ENCODE data around the gene EFCAB9.
A peak's percentile ranks its signal among the peaks of the same experiment; 100 is the strongest.

EFCAB9 gene

GRCh38 chr5:172165465-172165864 is 28.5 kb upstream of the EFCAB9 start:
- no peak for DNase-seq (ENCODE audit: low read depth in 2 of 2)

- no peak for DNase-seq (ENCODE audit: low read depth in 2 of 2)
Observed at GRCh38 chr5:172166030-172166826, 27.7 kb upstream of the EFCAB9 start.

- DNase-seq (ENCODE audit: low read depth in 2 of 2): no peak
Observed at GRCh38 chr5:172167895-172168294, 26.1 kb upstream of the EFCAB9 start.

GRCh38 chr5:172168311-172168710 is 25.7 kb upstream of the EFCAB9 start:
- no peak for DNase-seq (ENCODE audit: low read depth in 2 of 2)

DNA sequence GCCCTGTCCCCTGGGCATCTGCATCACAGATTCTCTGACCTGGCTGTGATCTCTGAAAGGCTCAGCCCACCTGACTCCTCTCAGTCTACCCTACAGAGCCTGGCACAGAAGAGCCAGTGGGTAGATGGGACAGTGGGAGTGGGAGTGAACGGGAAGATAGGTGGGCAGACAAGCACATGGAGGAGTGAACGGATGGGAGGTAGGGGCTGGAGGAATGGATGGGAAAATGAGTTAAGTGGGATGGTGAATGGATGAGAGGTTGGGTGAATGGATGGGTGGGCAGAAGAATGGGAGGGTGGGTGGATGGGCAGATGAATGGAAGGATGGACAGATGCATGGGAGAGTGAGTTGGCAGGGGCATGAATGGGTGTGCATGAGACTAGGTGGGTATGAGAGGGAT is 24.8 kb upstream of the EFCAB9 start:
- DNase-seq (ENCODE audit: low read depth in 2 of 2): no peak

DNA sequence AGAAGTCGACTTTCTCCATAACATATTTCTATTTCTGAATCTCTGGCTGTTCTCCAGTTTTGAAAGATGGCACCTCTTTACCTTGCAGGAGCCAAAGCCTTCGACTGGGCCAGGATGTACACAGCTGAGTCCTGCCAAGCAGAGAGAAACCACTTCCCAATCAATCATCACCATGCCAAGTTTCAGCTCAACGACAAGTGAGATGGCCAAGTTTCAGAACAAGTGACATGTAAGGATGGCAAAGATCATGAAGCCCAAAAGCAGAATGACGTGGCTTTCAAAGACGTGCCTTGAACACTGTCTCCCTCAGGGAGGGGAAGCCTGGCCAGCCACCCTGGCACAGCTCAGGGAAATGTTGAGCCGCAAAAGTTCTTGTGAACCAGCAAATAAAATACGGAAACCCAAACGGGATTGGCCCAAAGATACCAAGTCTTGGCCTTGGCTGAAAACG is 23.7 kb upstream of the EFCAB9 start:
- DNase-seq (ENCODE audit: low read depth in 2 of 2): no peak

- DNase-seq (ENCODE audit: low read depth in 2 of 2): no peak
Observed at GRCh38 chr5:172171118-172171517, 22.9 kb upstream of the EFCAB9 start.

- DNase-seq (ENCODE audit: low read depth in 2 of 2): no peak
Observed at GRCh38 chr5:172172912-172173563, 20.9 kb upstream of the EFCAB9 start.

GRCh38 chr5:172173564-172174153 is 20.3 kb upstream of the EFCAB9 start:
- no peak for DNase-seq (ENCODE audit: low read depth in 2 of 2)

- DNase-seq (ENCODE audit: low read depth in 2 of 2): no peak
Observed at GRCh38 chr5:172175263-172175719, 18.7 kb upstream of the EFCAB9 start.

GRCh38 chr5:172177176-172177575 is 16.8 kb upstream of the EFCAB9 start:
- DNase-seq (ENCODE audit: low read depth in 2 of 2): no peak

DNA sequence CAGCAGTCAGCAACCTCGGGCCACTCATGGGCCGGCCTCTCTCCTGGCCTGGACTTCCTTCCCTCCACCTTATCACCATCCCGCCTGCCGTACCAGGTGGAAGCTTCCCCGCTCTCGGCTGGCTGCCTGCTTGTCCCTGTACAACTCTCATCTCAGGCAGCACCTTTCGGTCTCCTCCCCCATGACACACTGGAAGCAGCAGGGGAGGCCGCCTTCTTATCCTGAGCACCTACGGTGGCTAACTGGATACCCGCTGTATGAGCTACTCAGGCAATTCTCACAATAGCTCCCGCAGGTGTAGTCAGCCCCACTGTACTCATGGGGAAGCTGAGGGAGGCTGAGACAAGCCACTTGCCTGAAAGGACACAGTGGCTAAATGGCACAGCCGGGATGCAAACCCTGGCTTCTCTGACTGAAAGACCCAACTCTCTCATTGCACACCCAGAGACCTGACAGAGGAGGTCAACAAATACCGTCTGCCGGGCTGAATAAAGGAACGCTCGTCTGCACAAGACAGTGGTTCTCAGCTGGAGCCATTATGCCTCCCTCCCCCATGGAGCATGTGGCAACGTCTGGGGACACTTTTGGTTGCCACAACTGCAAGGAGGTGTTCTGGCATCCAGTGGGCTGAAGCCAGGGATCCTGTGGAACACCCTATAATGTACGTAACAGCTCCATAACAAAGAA is 15.5 kb upstream of the EFCAB9 start:
- DNase-seq (ENCODE audit: low read depth in 2 of 2): no peak

- no peak for DNase-seq (ENCODE audit: low read depth in 2 of 2)
Observed at GRCh38 chr5:172178991-172179989, 14.7 kb upstream of the EFCAB9 start.

- DNase-seq (ENCODE audit: low read depth in 2 of 2): no peak
Observed at GRCh38 chr5:172180936-172181335, 13.0 kb upstream of the EFCAB9 start.

- no peak for DNase-seq (ENCODE audit: low read depth in 2 of 2)
Observed at GRCh38 chr5:172182291-172182690, 11.7 kb upstream of the EFCAB9 start.

GRCh38 chr5:172183881-172184280 is 10.1 kb upstream of the EFCAB9 start:
- DNase-seq (ENCODE audit: low read depth in 2 of 2): no peak

DNA sequence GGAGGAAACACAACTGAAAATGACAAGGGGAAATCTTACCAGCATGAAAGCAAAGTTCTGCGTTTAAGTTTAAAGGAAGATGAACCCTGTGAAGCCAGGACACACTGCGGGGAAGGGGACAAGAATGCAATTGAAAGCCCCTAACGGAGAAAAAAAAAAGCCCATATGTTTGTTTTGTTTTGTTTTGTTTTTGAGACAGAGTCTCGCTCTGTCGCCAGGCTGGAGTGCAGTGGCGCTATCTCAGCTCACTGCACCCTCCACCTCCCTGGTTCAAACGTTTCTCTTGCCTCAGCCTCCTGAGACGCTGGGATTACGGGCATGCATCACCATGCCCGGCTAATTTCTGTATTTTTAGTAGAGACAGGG is 8.9 kb upstream of the EFCAB9 start:
- no peak for DNase-seq (ENCODE audit: low read depth in 2 of 2)

GRCh38 chr5:172186114-172186695 is 7.8 kb upstream of the EFCAB9 start:
- no peak for DNase-seq (ENCODE audit: low read depth in 2 of 2)

DNA sequence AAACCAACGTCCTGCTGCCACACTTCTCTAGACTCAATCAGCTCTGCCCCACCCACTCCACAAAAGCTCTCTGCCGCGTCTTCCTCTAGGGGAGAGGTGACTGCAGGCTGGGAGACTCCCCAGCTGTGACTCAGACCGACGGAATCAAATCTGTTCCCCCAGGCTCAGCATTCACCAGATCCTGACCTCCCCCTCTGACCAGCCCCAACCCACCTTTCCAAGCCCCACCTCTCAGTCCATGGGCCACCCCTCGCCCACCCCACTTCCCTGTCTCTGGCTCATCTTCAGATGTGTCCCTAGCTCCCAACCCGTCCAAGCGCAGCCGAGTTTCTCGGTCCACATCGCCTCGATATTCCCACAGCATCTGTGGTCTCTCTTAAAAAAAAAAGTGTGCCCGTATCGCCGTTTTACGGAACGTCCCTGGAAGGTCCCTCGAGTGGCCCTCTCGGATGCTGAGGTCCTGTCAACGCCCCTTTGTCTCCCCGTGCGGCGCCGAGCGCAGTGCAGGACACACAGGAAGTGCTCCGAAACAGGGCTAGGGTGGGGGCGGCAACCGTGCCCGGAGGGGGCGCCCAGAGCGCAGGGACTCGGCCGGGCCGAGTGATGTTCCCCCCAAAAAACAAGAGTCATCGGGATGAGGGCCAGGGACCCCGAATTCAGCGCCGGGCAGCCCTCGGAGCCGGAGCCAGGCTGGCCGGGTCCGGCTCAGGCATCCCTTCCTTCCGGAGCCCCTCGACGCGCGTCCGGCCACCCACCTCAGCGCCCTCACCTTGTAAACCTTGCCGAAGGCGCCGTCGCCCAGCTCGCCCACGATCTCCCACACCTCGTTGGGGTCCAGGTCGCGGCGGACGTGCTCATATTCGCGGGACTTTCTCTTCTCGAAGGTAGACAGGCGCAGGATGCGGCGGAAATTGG is 6.6 kb upstream of the EFCAB9 start:
- peak; percentile 29 for DNase-seq (ENCODE audit: low read depth in 2 of 2)
